ENCODE data around the gene ISM1. TPM values are rescaled to one million over a fixed set of nuclear protein-coding genes. Genes with fewer than 3 reads are reported as not detected.
"Not testable (repeated sequence)": the region's sequence is repeated elsewhere in the genome, so short reads cannot be mapped to it uniquely, and the experiment has no call there.

Gene ISM1
- total RNA-seq, 3 donors from 2014 or later, result 13.0 to 18.7 (median 15.2) TPM

DNA sequence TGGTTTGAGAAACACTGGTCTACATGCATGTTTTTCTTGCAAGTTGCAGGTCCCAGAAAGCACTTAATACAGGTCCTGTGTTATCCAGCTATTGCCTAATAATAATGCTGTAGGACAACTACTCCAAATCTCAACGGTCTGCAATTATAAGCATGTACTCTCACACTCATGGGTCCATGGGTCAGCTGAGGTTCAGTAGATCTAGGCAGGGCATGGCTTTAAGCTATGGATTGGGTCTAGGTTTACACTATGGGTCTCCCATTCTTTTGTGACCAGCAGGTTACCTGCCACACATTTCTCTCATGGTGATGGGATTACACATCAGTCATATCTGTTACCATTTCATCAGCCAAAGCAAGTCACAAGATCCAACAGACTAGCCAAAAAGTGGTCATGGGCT lies 13.9 kb downstream of the ISM1 start:
- H3K4me1 ChIP-seq, result no peaks in the 10 kb centered on the region
- intact Hi-C loops (cut with DNase I; ENCODE audit: low total_unique reads), result loop anchor here (10.0 kb wide), 1 partner anchor 1190 kb away; no protein-coding TSS in a partner anchor
- DNase-seq (ENCODE audit: low spot score in 2 of 2), result no peak
- no peak overlapping the region for H3K27ac ChIP-seq
- no peak overlapping the region for H3K4me3 ChIP-seq
- TF ChIP-seq POLR2AphosphoS5 (IDR thresholded peaks at IDR 0.05), result no peak
- TF ChIP-seq POLR2A (IDR thresholded peaks at IDR 0.05), result no peak
- TF ChIP-seq, protein P1, sequence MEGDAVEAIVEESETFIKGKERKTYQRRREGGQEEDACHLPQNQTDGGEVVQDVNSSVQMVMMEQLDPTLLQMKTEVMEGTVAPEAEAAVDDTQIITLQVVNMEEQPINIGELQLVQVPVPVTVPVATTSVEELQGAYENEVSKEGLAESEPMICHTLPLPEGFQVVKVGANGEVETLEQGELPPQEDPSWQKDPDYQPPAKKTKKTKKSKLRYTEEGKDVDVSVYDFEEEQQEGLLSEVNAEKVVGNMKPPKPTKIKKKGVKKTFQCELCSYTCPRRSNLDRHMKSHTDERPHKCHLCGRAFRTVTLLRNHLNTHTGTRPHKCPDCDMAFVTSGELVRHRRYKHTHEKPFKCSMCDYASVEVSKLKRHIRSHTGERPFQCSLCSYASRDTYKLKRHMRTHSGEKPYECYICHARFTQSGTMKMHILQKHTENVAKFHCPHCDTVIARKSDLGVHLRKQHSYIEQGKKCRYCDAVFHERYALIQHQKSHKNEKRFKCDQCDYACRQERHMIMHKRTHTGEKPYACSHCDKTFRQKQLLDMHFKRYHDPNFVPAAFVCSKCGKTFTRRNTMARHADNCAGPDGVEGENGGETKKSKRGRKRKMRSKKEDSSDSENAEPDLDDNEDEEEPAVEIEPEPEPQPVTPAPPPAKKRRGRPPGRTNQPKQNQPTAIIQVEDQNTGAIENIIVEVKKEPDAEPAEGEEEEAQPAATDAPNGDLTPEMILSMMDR (IDR thresholded peaks at IDR 0.05), result no peak
- H3K9me3 ChIP-seq, result no peaks in the 10 kb centered on the region
- H3K27me3 ChIP-seq, result no peaks in the 10 kb centered on the region
- H3K36me3 ChIP-seq, result no peaks in the 10 kb centered on the region

DNA sequence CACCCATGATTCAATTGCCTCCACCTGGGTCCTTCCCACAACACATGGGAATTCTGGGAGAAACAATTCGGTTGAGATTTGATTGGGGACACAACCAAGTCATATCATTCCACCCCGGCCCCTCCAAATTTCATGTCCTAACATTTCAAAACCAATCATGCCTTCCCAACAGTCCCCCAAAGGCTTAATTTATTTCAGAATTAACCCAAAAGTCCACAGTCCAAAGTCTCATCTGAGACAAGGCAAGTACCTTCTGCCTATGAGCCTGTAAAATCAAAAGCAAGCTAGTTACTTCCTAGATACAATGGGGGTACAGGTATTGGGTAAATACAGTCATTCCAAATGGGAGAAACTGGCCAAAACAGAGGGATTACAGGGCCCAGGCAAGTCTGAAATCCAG lies 15.3 kb downstream of the ISM1 start:
- not testable (repeated sequence) for H3K27me3 ChIP-seq; H3K9me3 ChIP-seq; H3K4me3 ChIP-seq; H3K27ac ChIP-seq; H3K4me1 ChIP-seq; H3K36me3 ChIP-seq; DNase-seq (ENCODE audit: low spot score in 2 of 2)
- intact Hi-C loops (cut with DNase I; ENCODE audit: low total_unique reads), result loop anchor here (10.0 kb wide), 1 partner anchor 1188 kb away; no protein-coding TSS in a partner anchor

DNA sequence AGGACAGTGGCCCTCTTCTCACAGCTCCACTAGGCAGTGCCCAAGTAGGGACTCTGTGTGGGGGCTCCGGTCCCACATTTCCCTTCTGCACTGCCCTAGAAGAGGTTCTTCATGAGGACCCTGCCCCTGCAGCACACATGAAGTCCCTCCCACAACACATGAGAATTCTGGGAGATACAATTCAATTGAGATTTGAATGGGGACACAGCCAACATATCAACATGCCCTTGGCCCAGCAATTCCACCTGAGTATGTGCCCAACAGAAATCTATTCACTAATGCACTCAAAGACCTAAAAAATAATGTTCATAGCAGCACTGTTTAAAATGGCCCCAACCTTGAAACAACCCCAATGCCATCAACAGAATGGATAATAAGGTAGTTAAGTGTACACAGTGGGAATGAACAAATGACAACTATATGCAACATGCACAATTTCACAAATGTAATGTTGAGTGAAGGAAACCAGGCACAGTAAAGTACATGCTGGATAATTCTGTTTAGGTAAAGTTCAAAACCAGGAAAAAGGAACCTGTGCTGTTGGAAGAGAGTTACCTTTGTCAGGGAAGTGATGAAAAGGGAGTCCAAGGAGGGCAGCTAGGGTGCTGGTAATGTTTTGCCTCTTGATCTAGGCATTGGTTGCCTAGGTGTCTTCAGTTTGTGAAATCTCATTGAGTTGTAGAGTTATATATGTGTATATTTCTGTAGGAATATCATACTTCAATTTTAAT lies 16.1 kb downstream of the ISM1 start:
- H3K4me1 ChIP-seq, result no peaks in the 10 kb centered on the region
- no peak for DNase-seq (ENCODE audit: low spot score in 2 of 2)
- H3K4me3 ChIP-seq, result no peak overlapping the region
- no peaks in the 10 kb centered on the region for H3K36me3 ChIP-seq
- no peaks in the 10 kb centered on the region for H3K27me3 ChIP-seq
- no peak overlapping the region for H3K27ac ChIP-seq
- intact Hi-C loops (cut with DNase I; ENCODE audit: low total_unique reads), result loop anchor here (10.0 kb wide), 1 partner anchor 1188 kb away; no protein-coding TSS in a partner anchor
- TF ChIP-seq, protein P1 (IDR thresholded peaks at IDR 0.05), result no peak
- TF ChIP-seq POLR2A (IDR thresholded peaks at IDR 0.05), result no peak
- no peak for TF ChIP-seq POLR2AphosphoS5 (IDR thresholded peaks at IDR 0.05)
- H3K9me3 ChIP-seq, result no peaks in the 10 kb centered on the region

DNA sequence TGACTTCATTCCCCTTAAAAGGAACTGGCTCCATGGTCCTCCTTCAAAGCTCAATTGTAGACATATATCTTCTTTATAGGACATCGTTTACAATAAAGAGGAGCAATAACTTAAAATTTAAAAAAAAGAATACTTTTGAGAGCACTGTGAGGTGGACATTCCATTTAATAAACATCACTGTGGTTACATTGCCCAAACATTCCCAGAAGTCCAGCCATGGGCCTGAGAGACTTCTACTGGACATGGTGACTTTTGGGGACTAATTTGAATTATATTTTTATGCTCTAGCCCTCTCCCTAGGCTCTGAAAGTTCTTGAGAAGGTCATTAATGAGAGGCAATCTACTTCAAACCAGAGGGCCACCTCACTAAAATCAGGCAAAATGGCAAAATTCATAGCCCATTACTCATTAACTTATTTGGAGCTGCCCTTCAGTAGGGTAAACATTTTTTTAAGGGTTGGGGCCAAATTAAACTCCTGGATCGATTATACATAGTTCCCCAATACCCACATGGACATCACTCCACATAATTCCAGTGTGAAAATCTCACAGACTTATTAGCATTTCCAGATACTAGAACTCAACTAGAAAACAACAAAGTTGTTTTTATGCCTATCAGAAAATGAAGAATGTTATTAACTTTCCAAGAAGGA lies 17.1 kb downstream of the ISM1 start:
- intact Hi-C loops (cut with DNase I; ENCODE audit: low total_unique reads), result loop anchor here (10.0 kb wide), 1 partner anchor 1187 kb away; no protein-coding TSS in a partner anchor
- Histone ChIP-seq H3K9me3 (no peaks in the 10 kb centered on the region), H3K27ac (no peak overlapping the region), H3K36me3 (no peaks in the 10 kb centered on the region), H3K27me3 (no peaks in the 10 kb centered on the region), H3K4me3 (no peak overlapping the region), H3K4me1 (no peaks in the 10 kb centered on the region)
- no peak for DNase-seq (ENCODE audit: low spot score in 2 of 2)
- no peak for TF ChIP-seq POLR2AphosphoS5 (IDR thresholded peaks at IDR 0.05)
- no peak for TF ChIP-seq POLR2A (IDR thresholded peaks at IDR 0.05)
- TF ChIP-seq, protein P1 (IDR thresholded peaks at IDR 0.05), result no peak

DNA sequence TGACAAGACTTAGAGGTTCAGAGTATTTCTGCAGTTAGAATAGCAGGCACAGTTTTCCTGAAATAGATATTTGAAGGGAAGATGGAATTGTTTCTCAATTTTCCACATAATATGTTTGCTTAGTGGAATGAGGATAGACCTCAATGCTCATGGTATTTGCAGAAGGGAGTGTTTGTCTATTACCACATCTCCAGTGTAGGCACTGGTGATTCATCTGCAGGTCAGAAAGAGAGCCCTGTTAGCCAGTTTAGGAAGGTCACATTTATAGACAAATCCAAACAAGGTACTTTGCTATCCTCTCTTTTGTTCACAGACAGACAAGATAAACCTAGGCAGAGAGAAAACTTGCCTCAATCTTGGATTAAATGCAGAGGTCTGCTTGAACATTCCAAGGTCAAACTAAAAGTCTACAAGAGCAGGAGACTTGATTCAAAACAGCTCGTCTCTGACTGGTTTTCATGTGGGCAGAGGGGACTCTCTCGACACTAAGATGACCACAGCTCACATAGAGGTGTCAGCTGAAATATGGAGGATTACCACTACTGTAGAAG lies 22.8 kb downstream of the ISM1 start:
- Histone ChIP-seq H3K27ac (no peak overlapping the region), H3K27me3 (no peaks in the 10 kb centered on the region), H3K36me3 (no peaks in the 10 kb centered on the region), H3K4me1 (no peaks in the 10 kb centered on the region), H3K9me3 (no peaks in the 10 kb centered on the region), H3K4me3 (no peak overlapping the region)
- TF ChIP-seq, protein P1 (IDR thresholded peaks at IDR 0.05), result no peak
- no peak for TF ChIP-seq POLR2AphosphoS5 (IDR thresholded peaks at IDR 0.05)
- no peak for DNase-seq (ENCODE audit: low spot score in 2 of 2)
- intact Hi-C loops (cut with DNase I; ENCODE audit: low total_unique reads), result no loop called here
